GM19099 (cell line): ENCODE results near the gene SEPSECS.

Experiments
- POLR2A ChIP-seq: IDR thresholded peaks from 3 replicates; pipeline ENCODE4 v1.6.1; 2011; ENCODE audit warnings: low read depth; ENCODE audit not compliant: insufficient read length; ENCODE audit errors: extremely low read depth

SEPSECS gene

GRCh38 chr4:25123236-25123635 lies 37.0 kb downstream of the SEPSECS start:
- no peak for TF ChIP-seq POLR2A

GRCh38 chr4:25120146-25120940 lies 39.9 kb downstream of the SEPSECS start:
- TF ChIP-seq POLR2A, result no peak

- TF ChIP-seq POLR2A, result no peak
These were observed 42.4 kb downstream of the SEPSECS start for GRCh38 chr4:25117716-25118472.

GRCh38 chr4:25117274-25117673 lies 43.0 kb downstream of the SEPSECS start:
- no peak for TF ChIP-seq POLR2A

GRCh38 chr4:25113915-25114904 lies 46.0 kb downstream of the SEPSECS start:
- TF ChIP-seq POLR2A, result no peak

GRCh38 chr4:25112995-25113380 lies 47.3 kb downstream of the SEPSECS start:
- no peak for TF ChIP-seq POLR2A

- TF ChIP-seq POLR2A, result no peak
These were observed 47.8 kb downstream of the SEPSECS start for GRCh38 chr4:25112366-25112994.

GRCh38 chr4:25111648-25112196 lies 48.5 kb downstream of the SEPSECS start:
- TF ChIP-seq POLR2A, result no peak

GRCh38 chr4:25110527-25111329 lies 49.5 kb downstream of the SEPSECS start:
- TF ChIP-seq POLR2A, result no peak

GRCh38 chr4:25109511-25109910 lies 50.7 kb downstream of the SEPSECS start:
- no peak for TF ChIP-seq POLR2A

- no peak for TF ChIP-seq POLR2A
These were observed 51.7 kb downstream of the SEPSECS start for GRCh38 chr4:25108556-25108955.

GRCh38 chr4:25107827-25108516 lies 52.3 kb downstream of the SEPSECS start:
- no peak for TF ChIP-seq POLR2A

- TF ChIP-seq POLR2A, result no peak
These were observed 53.7 kb downstream of the SEPSECS start for GRCh38 chr4:25106363-25107151.

- TF ChIP-seq POLR2A, result no peak
These were observed 55.7 kb downstream of the SEPSECS start for GRCh38 chr4:25104591-25104990.
